Measurements from ENCODE around the gene OGA. TPM values are rescaled to one million over a fixed set of nuclear protein-coding genes. Genes with fewer than 3 reads are reported as not detected.

Gene OGA
- total and polyA plus RNA-seq, 9 of the 15 experiments (the other 6 are each of a cell fraction or from before 2014, with no cell fraction given): 13.5 to 73.5 (median 59.5) TPM

GRCh38 chr10:101857802-101858476, 39.7 kb upstream of the OGA start:
- no peak overlapping the region for H3K4me3 ChIP-seq
- FAIRE-seq: no peak
- H3K9ac ChIP-seq (ENCODE audit: insufficient read depth in 1 of 2, low read depth in 2 of 2, low read length in 2 of 2): no peak overlapping the region
- no peaks in the 10 kb centered on the region for H3K79me2 ChIP-seq (ENCODE audit: control insufficient read depth, insufficient read depth, low read length)
- H3K27ac ChIP-seq (ENCODE audit: extremely low read depth, low read depth, low read length): no peak overlapping the region
- H3K9me1 ChIP-seq (ENCODE audit: control insufficient read depth, insufficient read depth, low read length): no peaks in the 10 kb centered on the region
- intact Hi-C loops (cut with micrococcal nuclease): no loop called here
- no peaks in the 10 kb centered on the region for H3K4me1 ChIP-seq (replicated peaks in 1 of 2; ENCODE audit: control insufficient read depth in 2 of 2, insufficient read depth in 2 of 2, low read length in 2 of 2)
- H2AFZ ChIP-seq (ENCODE audit: low read depth, low read length): no peak overlapping the region
- no peak for DNase-seq (ENCODE audit: extremely low read depth in 1 of 4, low spot score in 3 of 4)
- no peak for TF ChIP-seq ELK3 (CRISPR knock-in tag; IDR thresholded peaks at IDR 0.05)
- TF ChIP-seq CHD2 (IDR thresholded peaks at IDR 0.05; ENCODE audit: low read depth, low read length): no peak
- no peak for TF ChIP-seq ZHX1 (conservative IDR thresholded peaks at IDR 0.05; ENCODE audit: low read length)
- no peak for TF ChIP-seq SMC3 (conservative IDR thresholded peaks at IDR 0.05; ENCODE audit: insufficient read depth, low read depth, low read length)
- no peak for TF ChIP-seq ZFX (CRISPR knock-in tag; IDR thresholded peaks at IDR 0.05)
- no peak for TF ChIP-seq HNRNPLL (IDR thresholded peaks at IDR 0.05; ENCODE audit: low read depth, low read length, poor library complexity, severe bottlenecking)
- TF ChIP-seq SMAD1 (IDR thresholded peaks at IDR 0.05; ENCODE audit: low read depth, low read length, partially characterized antibody): no peak
- TF ChIP-seq RBBP5 (IDR thresholded peaks at IDR 0.05; ENCODE audit: borderline replicate concordance, insufficient read depth, low read length, poor library complexity, severe bottlenecking): no peak
- TF ChIP-seq CSDE1 (IDR thresholded peaks at IDR 0.05): no peak
- no peak for TF ChIP-seq ZNF395 (CRISPR knock-in tag; IDR thresholded peaks at IDR 0.05)
- no peak for TF ChIP-seq AFF4 (CRISPR knock-in tag; IDR thresholded peaks at IDR 0.05)
- ChIA-PET POLR2A (no interaction called here), CTCF (ENCODE audit: low intra/inter-chr PET ratio) (no interaction called here)
- no TSS peak for BruUV-seq (replicated peaks)
- H3K4me2 ChIP-seq (ENCODE audit: insufficient read depth, low read length): no peak overlapping the region
- no CpG with 5 or more reads among the region's 1 CpG for WGBS (ENCODE audit: insufficient coverage, low coverage, missing lambda C conversion rate)
- no peaks in the 10 kb centered on the region for H4K20me1 ChIP-seq (replicated peaks; ENCODE audit: control insufficient read depth, insufficient read depth, low read length)
- no peaks in the 10 kb centered on the region for H3K36me3 ChIP-seq (ENCODE audit: control insufficient read depth, insufficient read depth, low read length)
- in situ Hi-C loops (cut with MboI): no loop called here
- ATAC-seq: no peak
- H3K9me3 ChIP-seq (replicated peaks; ENCODE audit: control insufficient read depth, insufficient read depth, low read depth, low read length): no peaks in the 10 kb centered on the region
- no peaks in the 10 kb centered on the region for H3K27me3 ChIP-seq (ENCODE audit: control insufficient read depth in 2 of 2, insufficient read depth in 2 of 2, low read length in 2 of 2)

Data from K562 (cell line).